GM23338 (cell line): ENCODE results near the gene FAAP100. TPM values are rescaled to one million over a fixed set of nuclear protein-coding genes. Genes with fewer than 3 reads are reported as not detected.

Experiments
- ATAC-seq: fragments of 200-7000 bp; cut with Tn5 transposase; 3 replicates; pipeline ENCODE4 v1.9.1; 2020
- DNase-seq: peaks from one replicate; pipeline ENCODE4 v3.0.0-alpha.2; 2015; ENCODE audit warnings: low spot score
- H2AFZ ChIP-seq: fragments of 200-600 bp; sonication (generic); 2 replicates; pipeline ENCODE4 v1.8.0; 2016; ENCODE audit warnings: antibody characterized with exemption, mild to moderate bottlenecking, moderate library complexity
- H3F3A ChIP-seq: fragments of 200-600 bp; sonication (generic); replicated peaks from 2 replicates; pipeline ENCODE4 v1.8.0; 2017; ENCODE audit warnings: antibody characterized with exemption, mixed run types, low read depth
- H3K27ac ChIP-seq: fragments of 200-600 bp; sonication (generic); 2 replicates; pipeline ENCODE4 v1.6.1; 2016; ENCODE audit warnings: low read depth
- H3K27me3 ChIP-seq: fragments of 200-600 bp; sonication (generic); 2 replicates; pipeline ENCODE4 v1.8.0; 2016; ENCODE audit warnings: mild to moderate bottlenecking, mixed run types, moderate library complexity; ENCODE audit not compliant: insufficient read depth
- H3K36me3 ChIP-seq: fragments of 200-600 bp; sonication (generic); 2 replicates; pipeline ENCODE4 v1.8.0; 2016; ENCODE audit warnings: mild to moderate bottlenecking; ENCODE audit not compliant: insufficient read depth
- H3K4me1 ChIP-seq: fragments of 200-600 bp; sonication (generic); 2 replicates; pipeline ENCODE4 v1.8.0; 2016; ENCODE audit warnings: mild to moderate bottlenecking, moderate library complexity; ENCODE audit not compliant: insufficient read depth
- H3K4me2 ChIP-seq: fragments of 200-600 bp; sonication (generic); 2 replicates; pipeline ENCODE4 v1.7.1; 2017; ENCODE audit warnings: mixed run types
- H3K4me3 ChIP-seq: fragments of 200-600 bp; sonication (generic); 2 replicates; pipeline ENCODE4 v1.6.1; 2016; ENCODE audit warnings: mixed run types
- H3K79me2 ChIP-seq: fragments of 200-600 bp; sonication (generic); replicated peaks from 2 replicates; pipeline ENCODE4 v1.8.0; 2017; ENCODE audit warnings: mild to moderate bottlenecking; ENCODE audit not compliant: insufficient read depth
- H3K9me2 ChIP-seq: fragments of 200-600 bp; sonication (generic); 2 replicates; pipeline ENCODE4 v1.8.0; 2017; ENCODE audit not compliant: insufficient read depth
- H4K20me1 ChIP-seq: fragments of 200-600 bp; sonication (generic); replicated peaks from 2 replicates; pipeline ENCODE4 v1.8.0; 2017; ENCODE audit warnings: mild to moderate bottlenecking; ENCODE audit not compliant: insufficient read depth
- H3K27ac Mint-ChIP-seq: 2 replicates; pipeline ENCODE4 v1.8.0; 2020; ENCODE audit warnings: inconsistent platforms, mild to moderate bottlenecking, moderate library complexity, mixed read lengths
- H3K27me3 Mint-ChIP-seq: 3 replicates; pipeline ENCODE4 v1.8.0; 2022; ENCODE audit warnings: low read depth, mild to moderate bottlenecking, moderate library complexity, mixed read lengths, inconsistent platforms; ENCODE audit not compliant: insufficient read depth, poor library complexity
- H3K36me3 Mint-ChIP-seq: 3 replicates; pipeline ENCODE4 v1.8.0; 2021; ENCODE audit warnings: low read depth, mild to moderate bottlenecking, inconsistent platforms, moderate library complexity, mixed read lengths
- H3K4me1 Mint-ChIP-seq: 3 replicates; pipeline ENCODE4 v1.8.0; 2020; ENCODE audit warnings: mild to moderate bottlenecking, inconsistent platforms, mixed read lengths
- H3K4me3 Mint-ChIP-seq: 3 replicates; pipeline ENCODE4 v1.8.0; 2021; ENCODE audit warnings: moderate library complexity, mild to moderate bottlenecking, inconsistent platforms, mixed read lengths
- H3K9me3 Mint-ChIP-seq: 3 replicates; pipeline ENCODE4 v1.8.0; 2020; ENCODE audit warnings: moderate library complexity, mild to moderate bottlenecking, inconsistent platforms, mixed read lengths
- CREB1 ChIP-seq: fragments of 250-450 bp; sonication (Bioruptor Pico); IDR thresholded peaks from 2 replicates; pipeline ENCODE4 v1.5.0; 2020; ENCODE audit warnings: low read depth, mild to moderate bottlenecking, moderate library complexity
- EZH2 ChIP-seq: fragments of 200-600 bp; sonication (generic); IDR thresholded peaks from one replicate; pipeline ENCODE4 v1.8.0; 2017; ENCODE audit warnings: antibody characterized with exemption, mild to moderate bottlenecking, low read depth; ENCODE audit not compliant: unreplicated experiment
- NANOG ChIP-seq: IDR thresholded peaks from 2 replicates; pipeline ENCODE4 v1.6.1; 2016; ENCODE audit warnings: antibody characterized with exemption, borderline replicate concordance
- POLR2AphosphoS5 ChIP-seq: IDR thresholded peaks from 2 replicates; pipeline ENCODE4 v1.6.1; 2016; ENCODE audit warnings: antibody characterized with exemption, low read depth
- STAT1 ChIP-seq: IDR thresholded peaks from one replicate; pipeline ENCODE4 v1.6.1; 2016; ENCODE audit warnings: antibody characterized with exemption; ENCODE audit not compliant: unreplicated experiment
- ZNF114 ChIP-seq: fragments of 250-450 bp; sonication (Bioruptor Pico); IDR thresholded peaks from 2 replicates; pipeline ENCODE4 v1.5.0; 2020; ENCODE audit warnings: mild to moderate bottlenecking, moderate library complexity
- polyA plus RNA-seq: library from polyadenylated mRNA; unstranded; fragments of >200 nt; fragmentation: Nextera tagmentation; extraction: Ambion mirVana; gene quantifications from 2 replicates; pipeline ENCODE4 v1.2.1, GENCODE V29; 2016
- total RNA-seq: library from RNA; depleted of rRNA; stranded (reverse); fragments of >200 nt; shearing (Covaris generic); gene quantifications from 2 replicates; pipeline ENCODE4 v1.2.3, GENCODE V29; 2014
- TF ChIP-seq, protein P1 (sequence below): fragments of 250-450 bp; sonication (Bioruptor Pico); IDR thresholded peaks from 2 replicates; pipeline ENCODE4 v1.5.0; 2020; ENCODE audit warnings: mild to moderate bottlenecking, moderate library complexity
- TF ChIP-seq, protein P2 (sequence below): IDR thresholded peaks from 2 replicates; pipeline ENCODE4 v1.6.1; 2016; ENCODE audit warnings: antibody characterized with exemption
- TF ChIP-seq, protein P3 (sequence below), 2 experiments: fragments of 200-600 bp in 1 of 2; sonication (generic) in 1 of 2; conservative IDR thresholded peaks; 2 replicates each; pipeline versions ENCODE4 v1.5.1 to v1.6.1; 2016 to 2017; ENCODE audit warnings: antibody characterized with exemption in 2 of 2, low read depth in 2 of 2, mild to moderate bottlenecking in 2 of 2, moderate library complexity in 1 of 2
- TF ChIP-seq, protein P4 (sequence below): IDR thresholded peaks from one replicate; pipeline ENCODE4 v1.6.1; 2018; ENCODE audit warnings: antibody characterized with exemption; ENCODE audit not compliant: unreplicated experiment

The FAAP100 gene
- total and polyA plus RNA-seq, 2 experiments from 2014 or later = 16.0 to 50.5 TPM

DNA sequence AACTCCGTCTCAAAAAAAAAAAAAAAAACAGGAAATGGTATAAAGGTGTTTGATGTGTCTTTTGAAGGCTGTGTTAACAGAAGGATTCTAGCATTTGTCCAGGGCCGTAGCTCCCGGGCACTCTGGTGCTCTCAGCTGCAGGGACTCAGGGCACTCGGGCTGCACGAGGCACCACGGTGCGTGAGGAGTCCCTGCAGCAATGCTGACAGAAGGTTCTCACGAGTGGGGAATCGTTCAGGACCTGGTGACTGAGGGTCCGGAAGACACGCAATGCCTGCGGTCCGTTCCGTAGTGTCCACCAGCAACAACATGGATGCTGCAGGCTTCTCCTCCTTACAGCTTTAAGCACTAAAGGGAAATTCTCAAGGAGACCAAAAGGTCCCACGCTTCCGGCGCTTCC, 12.6 kb upstream of the FAAP100 start (continued):
- TF ChIP-seq, protein P1, sequence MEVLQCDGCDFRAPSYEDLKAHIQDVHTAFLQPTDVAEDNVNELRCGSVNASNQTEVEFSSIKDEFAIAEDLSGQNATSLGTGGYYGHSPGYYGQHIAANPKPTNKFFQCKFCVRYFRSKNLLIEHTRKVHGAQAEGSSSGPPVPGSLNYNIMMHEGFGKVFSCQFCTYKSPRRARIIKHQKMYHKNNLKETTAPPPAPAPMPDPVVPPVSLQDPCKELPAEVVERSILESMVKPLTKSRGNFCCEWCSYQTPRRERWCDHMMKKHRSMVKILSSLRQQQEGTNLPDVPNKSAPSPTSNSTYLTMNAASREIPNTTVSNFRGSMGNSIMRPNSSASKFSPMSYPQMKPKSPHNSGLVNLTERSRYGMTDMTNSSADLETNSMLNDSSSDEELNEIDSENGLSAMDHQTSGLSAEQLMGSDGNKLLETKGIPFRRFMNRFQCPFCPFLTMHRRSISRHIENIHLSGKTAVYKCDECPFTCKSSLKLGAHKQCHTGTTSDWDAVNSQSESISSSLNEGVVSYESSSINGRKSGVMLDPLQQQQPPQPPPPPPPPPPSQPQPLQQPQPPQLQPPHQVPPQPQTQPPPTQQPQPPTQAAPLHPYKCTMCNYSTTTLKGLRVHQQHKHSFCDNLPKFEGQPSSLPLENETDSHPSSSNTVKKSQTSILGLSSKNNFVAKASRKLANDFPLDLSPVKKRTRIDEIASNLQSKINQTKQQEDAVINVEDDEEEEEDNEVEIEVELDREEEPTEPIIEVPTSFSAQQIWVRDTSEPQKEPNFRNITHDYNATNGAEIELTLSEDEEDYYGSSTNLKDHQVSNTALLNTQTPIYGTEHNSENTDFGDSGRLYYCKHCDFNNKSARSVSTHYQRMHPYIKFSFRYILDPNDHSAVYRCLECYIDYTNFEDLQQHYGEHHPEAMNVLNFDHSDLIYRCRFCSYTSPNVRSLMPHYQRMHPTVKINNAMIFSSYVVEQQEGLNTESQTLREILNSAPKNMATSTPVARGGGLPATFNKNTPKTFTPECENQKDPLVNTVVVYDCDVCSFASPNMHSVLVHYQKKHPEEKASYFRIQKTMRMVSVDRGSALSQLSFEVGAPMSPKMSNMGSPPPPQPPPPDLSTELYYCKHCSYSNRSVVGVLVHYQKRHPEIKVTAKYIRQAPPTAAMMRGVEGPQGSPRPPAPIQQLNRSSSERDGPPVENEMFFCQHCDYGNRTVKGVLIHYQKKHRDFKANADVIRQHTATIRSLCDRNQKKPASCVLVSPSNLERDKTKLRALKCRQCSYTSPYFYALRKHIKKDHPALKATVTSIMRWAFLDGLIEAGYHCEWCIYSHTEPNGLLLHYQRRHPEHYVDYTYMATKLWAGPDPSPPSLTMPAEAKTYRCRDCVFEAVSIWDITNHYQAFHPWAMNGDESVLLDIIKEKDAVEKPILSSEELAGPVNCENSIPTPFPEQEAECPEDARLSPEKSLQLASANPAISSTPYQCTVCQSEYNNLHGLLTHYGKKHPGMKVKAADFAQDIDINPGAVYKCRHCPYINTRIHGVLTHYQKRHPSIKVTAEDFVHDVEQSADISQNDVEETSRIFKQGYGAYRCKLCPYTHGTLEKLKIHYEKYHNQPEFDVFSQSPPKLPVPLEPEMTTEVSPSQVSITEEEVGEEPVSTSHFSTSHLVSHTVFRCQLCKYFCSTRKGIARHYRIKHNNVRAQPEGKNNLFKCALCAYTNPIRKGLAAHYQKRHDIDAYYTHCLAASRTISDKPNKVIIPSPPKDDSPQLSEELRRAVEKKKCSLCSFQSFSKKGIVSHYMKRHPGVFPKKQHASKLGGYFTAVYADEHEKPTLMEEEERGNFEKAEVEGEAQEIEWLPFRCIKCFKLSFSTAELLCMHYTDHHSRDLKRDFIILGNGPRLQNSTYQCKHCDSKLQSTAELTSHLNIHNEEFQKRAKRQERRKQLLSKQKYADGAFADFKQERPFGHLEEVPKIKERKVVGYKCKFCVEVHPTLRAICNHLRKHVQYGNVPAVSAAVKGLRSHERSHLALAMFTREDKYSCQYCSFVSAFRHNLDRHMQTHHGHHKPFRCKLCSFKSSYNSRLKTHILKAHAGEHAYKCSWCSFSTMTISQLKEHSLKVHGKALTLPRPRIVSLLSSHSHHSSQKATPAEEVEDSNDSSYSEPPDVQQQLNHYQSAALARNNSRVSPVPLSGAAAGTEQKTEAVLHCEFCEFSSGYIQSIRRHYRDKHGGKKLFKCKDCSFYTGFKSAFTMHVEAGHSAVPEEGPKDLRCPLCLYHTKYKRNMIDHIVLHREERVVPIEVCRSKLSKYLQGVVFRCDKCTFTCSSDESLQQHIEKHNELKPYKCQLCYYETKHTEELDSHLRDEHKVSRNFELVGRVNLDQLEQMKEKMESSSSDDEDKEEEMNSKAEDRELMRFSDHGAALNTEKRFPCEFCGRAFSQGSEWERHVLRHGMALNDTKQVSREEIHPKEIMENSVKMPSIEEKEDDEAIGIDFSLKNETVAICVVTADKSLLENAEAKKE = no peak
- TF ChIP-seq, protein P2, sequence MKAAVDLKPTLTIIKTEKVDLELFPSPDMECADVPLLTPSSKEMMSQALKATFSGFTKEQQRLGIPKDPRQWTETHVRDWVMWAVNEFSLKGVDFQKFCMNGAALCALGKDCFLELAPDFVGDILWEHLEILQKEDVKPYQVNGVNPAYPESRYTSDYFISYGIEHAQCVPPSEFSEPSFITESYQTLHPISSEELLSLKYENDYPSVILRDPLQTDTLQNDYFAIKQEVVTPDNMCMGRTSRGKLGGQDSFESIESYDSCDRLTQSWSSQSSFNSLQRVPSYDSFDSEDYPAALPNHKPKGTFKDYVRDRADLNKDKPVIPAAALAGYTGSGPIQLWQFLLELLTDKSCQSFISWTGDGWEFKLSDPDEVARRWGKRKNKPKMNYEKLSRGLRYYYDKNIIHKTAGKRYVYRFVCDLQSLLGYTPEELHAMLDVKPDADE = no peak
- TF ChIP-seq, protein P3, sequence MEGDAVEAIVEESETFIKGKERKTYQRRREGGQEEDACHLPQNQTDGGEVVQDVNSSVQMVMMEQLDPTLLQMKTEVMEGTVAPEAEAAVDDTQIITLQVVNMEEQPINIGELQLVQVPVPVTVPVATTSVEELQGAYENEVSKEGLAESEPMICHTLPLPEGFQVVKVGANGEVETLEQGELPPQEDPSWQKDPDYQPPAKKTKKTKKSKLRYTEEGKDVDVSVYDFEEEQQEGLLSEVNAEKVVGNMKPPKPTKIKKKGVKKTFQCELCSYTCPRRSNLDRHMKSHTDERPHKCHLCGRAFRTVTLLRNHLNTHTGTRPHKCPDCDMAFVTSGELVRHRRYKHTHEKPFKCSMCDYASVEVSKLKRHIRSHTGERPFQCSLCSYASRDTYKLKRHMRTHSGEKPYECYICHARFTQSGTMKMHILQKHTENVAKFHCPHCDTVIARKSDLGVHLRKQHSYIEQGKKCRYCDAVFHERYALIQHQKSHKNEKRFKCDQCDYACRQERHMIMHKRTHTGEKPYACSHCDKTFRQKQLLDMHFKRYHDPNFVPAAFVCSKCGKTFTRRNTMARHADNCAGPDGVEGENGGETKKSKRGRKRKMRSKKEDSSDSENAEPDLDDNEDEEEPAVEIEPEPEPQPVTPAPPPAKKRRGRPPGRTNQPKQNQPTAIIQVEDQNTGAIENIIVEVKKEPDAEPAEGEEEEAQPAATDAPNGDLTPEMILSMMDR (conservative IDR thresholded peaks at IDR 0.05; ENCODE audit: low read depth in 2 of 2) = no peak

DNA sequence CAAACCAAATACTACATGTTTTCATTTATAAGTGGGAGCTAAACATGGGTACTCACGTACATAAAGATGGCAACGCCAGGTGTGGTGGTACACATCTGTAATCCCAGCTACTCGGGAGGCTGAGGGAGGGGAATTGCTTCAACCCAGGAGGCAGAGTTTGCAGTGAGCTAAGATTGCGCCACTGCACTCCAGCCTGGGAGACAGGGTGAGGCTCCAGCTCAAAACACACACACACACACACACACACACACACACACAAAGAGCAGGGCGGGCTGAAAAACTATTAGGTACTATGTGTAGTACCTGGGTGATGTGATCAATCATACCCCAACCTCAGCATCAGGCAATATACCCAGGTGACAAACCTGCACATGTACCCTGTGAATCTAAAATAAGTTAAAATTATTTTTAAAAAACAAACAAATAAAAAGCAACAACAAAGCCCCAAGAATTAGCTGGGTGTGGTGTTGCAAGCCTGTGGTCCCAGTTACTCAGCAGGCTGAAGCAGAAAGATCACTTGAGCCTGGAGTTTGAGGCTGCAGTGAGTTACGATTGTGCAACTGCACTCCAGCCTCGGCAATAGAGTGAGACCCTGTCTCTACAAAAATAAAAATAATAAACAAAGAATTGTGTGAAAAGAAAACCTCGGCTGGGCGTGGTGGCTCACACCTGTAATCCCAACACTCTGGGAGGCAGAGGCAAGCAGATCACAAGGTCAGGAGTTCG, 11.9 kb upstream of the FAAP100 start:
- Histone ChIP-seq H3F3A (no peaks in the 10 kb centered on the region; the same call in 1 of the 2 replicates), H4K20me1 (peaks cover 8% of the 10 kb centered on the region), H3K36me3 (peaks cover 23% of the 10 kb centered on the region), H3K79me2 (no peaks in the 10 kb centered on the region), H3K4me3 (no peak overlapping the region), H3K4me1 (no peaks in the 10 kb centered on the region), H3K27ac (no peak overlapping the region), H3K27me3 (no peaks in the 10 kb centered on the region), H3K9me2 (no peaks in the 10 kb centered on the region), H2AFZ (no peak overlapping the region), H3K4me2 (no peak overlapping the region)
- Mint-ChIP-seq H3K27ac (no peak overlapping the region), H3K4me3 (no peak overlapping the region), H3K27me3 (peaks cover 8% of the 10 kb centered on the region), H3K9me3 (no peaks in the 10 kb centered on the region), H3K4me1 (no peaks in the 10 kb centered on the region), H3K36me3 (peaks cover 83% of the 10 kb centered on the region)
- DNase-seq (no peak), ATAC-seq (no peak)
- TF ChIP-seq STAT1 (no peak), NANOG (no peak), CREB1 (CRISPR knock-in tag) (no peak), POLR2AphosphoS5 (no peak), ZNF114 (CRISPR knock-in tag) (no peak), EZH2 (no peak)
- TF ChIP-seq, protein P4, sequence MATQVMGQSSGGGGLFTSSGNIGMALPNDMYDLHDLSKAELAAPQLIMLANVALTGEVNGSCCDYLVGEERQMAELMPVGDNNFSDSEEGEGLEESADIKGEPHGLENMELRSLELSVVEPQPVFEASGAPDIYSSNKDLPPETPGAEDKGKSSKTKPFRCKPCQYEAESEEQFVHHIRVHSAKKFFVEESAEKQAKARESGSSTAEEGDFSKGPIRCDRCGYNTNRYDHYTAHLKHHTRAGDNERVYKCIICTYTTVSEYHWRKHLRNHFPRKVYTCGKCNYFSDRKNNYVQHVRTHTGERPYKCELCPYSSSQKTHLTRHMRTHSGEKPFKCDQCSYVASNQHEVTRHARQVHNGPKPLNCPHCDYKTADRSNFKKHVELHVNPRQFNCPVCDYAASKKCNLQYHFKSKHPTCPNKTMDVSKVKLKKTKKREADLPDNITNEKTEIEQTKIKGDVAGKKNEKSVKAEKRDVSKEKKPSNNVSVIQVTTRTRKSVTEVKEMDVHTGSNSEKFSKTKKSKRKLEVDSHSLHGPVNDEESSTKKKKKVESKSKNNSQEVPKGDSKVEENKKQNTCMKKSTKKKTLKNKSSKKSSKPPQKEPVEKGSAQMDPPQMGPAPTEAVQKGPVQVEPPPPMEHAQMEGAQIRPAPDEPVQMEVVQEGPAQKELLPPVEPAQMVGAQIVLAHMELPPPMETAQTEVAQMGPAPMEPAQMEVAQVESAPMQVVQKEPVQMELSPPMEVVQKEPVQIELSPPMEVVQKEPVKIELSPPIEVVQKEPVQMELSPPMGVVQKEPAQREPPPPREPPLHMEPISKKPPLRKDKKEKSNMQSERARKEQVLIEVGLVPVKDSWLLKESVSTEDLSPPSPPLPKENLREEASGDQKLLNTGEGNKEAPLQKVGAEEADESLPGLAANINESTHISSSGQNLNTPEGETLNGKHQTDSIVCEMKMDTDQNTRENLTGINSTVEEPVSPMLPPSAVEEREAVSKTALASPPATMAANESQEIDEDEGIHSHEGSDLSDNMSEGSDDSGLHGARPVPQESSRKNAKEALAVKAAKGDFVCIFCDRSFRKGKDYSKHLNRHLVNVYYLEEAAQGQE = no peak
